ENCODE data around the gene YWHAQ. TPM values are rescaled to one million over a fixed set of nuclear protein-coding genes. Genes with fewer than 3 reads are reported as not detected.
A peak's percentile ranks its signal among the peaks of the same experiment; 100 is the strongest.

The YWHAQ gene
- total RNA-seq, 6 experiments from 2014 or later, result 70.4 to 105 (median 84.2) TPM

DNA sequence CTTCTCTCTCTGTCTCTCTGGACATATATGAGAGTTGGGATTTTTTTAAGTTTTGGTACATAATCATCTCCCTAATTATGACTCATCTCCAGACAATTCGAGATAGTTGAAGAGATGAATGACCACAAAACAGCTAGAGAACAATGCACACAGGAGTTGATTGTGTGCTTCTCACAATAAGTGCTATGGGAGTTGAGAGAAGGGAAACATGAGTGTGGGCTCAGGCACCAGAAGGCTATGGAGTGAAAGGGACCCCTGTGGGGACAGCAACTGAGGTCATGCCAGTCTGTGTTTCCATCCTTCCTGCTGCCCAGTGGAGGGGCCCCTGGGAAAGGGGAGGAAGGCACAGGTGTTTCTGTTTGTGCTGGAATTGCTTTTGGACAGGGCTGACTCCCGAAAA is 6.5 kb upstream of the YWHAQ start:
- no peak for DNase-seq
- Histone ChIP-seq H3K27ac (no peak overlapping the region), H3K36me3 (no peaks in the 10 kb centered on the region), H3K9me3 (no peaks in the 10 kb centered on the region), H3K4me1 (no peaks in the 10 kb centered on the region), H3K4me3 (no peak overlapping the region), H3K27me3 (no peaks in the 10 kb centered on the region)
- intact Hi-C loops (cut with DNase I), result no loop called here
- no peak for ATAC-seq
- 46% methylated on average over 1 of the region's 2 CpGs for WGBS (ENCODE audit: insufficient coverage, low coverage, low lambda C conversion rate, missing lambda C conversion rate)
- TF ChIP-seq, protein P1, sequence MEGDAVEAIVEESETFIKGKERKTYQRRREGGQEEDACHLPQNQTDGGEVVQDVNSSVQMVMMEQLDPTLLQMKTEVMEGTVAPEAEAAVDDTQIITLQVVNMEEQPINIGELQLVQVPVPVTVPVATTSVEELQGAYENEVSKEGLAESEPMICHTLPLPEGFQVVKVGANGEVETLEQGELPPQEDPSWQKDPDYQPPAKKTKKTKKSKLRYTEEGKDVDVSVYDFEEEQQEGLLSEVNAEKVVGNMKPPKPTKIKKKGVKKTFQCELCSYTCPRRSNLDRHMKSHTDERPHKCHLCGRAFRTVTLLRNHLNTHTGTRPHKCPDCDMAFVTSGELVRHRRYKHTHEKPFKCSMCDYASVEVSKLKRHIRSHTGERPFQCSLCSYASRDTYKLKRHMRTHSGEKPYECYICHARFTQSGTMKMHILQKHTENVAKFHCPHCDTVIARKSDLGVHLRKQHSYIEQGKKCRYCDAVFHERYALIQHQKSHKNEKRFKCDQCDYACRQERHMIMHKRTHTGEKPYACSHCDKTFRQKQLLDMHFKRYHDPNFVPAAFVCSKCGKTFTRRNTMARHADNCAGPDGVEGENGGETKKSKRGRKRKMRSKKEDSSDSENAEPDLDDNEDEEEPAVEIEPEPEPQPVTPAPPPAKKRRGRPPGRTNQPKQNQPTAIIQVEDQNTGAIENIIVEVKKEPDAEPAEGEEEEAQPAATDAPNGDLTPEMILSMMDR (IDR thresholded peaks at IDR 0.05), result no peak
- no peak for TF ChIP-seq POLR2A (IDR thresholded peaks at IDR 0.05)

DNA sequence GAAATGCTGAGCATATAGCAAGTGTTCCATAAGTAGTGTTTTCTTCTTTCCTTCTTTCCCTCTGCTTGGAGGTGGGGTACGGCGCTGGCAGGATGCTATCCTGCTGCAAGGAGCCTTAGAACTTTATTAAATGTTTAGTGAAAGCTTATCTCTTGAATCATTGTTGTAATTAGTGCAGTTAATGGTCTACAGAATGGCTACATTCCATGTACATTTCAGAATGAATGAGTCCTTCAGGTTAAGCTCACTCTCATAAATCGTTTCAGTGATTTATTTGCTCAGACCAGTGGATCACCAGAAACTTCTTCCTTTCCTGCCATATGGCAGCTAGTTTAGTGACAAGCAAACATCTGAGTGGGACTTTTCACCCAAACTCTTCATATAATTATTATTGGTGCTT is 3.3 kb upstream of the YWHAQ start:
- Histone ChIP-seq H3K9me3 (no peaks in the 10 kb centered on the region), H3K27me3 (no peaks in the 10 kb centered on the region), H3K36me3 (no peaks in the 10 kb centered on the region), H3K4me3 (no peak overlapping the region), H3K27ac (no peak overlapping the region), H3K4me1 (peaks cover 0 to 2% (median 0%) of the 10 kb centered on the region in 4 donors)
- ATAC-seq (no peak), DNase-seq (no peak)
- TF ChIP-seq POLR2A (IDR thresholded peaks at IDR 0.05), result no peak
- intact Hi-C loops (cut with DNase I), result no loop called here
- WGBS (ENCODE audit: insufficient coverage, low coverage, low lambda C conversion rate, missing lambda C conversion rate), result 69% methylated on average over 3 of the region's 3 CpGs

DNA sequence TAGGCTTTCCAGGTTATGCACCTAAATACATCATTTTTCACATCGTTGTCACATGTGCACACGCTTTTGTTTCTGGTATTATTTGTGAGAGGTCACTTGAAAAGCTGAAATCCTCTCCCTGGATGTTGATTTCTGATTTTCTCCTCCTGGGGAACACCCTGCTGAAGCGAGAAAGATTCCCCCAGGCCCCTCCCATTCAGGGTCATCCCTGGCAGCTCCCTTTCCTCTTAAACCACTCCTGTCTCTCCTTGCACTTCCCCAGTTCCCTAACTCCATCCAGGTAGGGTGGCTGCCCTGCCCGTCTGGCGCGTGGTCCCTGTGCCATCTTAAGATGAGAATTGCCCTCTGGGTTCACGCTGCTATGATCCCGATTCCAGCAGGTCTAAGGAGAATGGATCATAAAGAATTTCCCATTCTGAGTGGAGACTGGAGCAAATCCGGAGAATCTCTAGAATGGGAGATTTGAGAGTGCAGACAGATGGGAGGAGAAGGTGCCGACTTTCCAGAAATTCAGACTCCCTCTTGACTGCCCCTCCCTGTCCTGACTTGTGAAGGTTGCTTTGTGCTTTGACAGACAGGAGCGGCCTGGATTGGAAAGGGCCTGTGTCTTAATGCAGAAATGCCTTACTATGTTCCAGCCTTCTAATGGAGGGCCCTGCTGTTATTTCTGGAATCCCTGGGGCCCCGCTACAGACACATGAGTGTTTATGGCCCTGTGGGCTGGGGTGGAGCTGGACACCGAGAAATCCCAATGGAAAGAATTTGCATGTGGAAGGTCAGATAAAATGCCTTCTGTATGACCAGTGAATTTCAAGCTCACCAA is 1.3 kb upstream of the YWHAQ start:
- DNase-seq (no peak), ATAC-seq (no peak)
- TF ChIP-seq POLR2A (IDR thresholded peaks at IDR 0.05), result no peak
- TF ChIP-seq, protein P1 (IDR thresholded peaks at IDR 0.05), result no peak
- intact Hi-C loops (cut with DNase I), result no loop called here
- 82% methylated on average over 12 of the region's 13 CpGs for WGBS (ENCODE audit: insufficient coverage, low coverage, low lambda C conversion rate, missing lambda C conversion rate)
- Histone ChIP-seq H3K36me3 (no peaks in the 10 kb centered on the region), H3K4me1 (peaks cover 0 to 5% (median 0%) of the 10 kb centered on the region in 4 donors), H3K27ac (no peak overlapping the region), H3K27me3 (no peaks in the 10 kb centered on the region), H3K4me3 (no peak overlapping the region), H3K9me3 (no peaks in the 10 kb centered on the region)

DNA sequence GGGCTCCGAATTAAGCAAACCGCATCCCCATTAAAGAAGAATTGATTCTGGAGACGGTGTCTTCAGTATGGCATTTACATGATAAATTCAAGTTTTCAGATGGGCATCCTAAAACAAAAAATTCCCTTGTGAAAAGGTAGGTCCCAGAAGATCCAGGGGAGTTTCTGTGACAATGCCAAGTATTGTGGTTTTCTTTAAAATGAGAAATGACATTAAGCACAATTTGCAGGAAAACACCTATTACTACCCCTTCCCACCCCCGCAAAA is 689 bp upstream of the YWHAQ start:
- no peaks in the 10 kb centered on the region for H3K9me3 ChIP-seq
- peaks cover 0 to 5% (median under 1%) of the 10 kb centered on the region in 4 donors for H3K4me1 ChIP-seq
- no peak overlapping the region for H3K27ac ChIP-seq
- peak overlapping the region; percentile 46 to 85 (median 80) for H3K4me3 ChIP-seq
- ATAC-seq, result no peak
- DNase-seq, result no peak
- TF ChIP-seq POLR2A (IDR thresholded peaks at IDR 0.05), result no peak
- TF ChIP-seq, protein P1 (IDR thresholded peaks at IDR 0.05), result no peak
- no peaks in the 10 kb centered on the region for H3K27me3 ChIP-seq
- WGBS (ENCODE audit: insufficient coverage, low coverage, low lambda C conversion rate, missing lambda C conversion rate), result 10% methylated on average over 4 of the region's 4 CpGs
- no peaks in the 10 kb centered on the region for H3K36me3 ChIP-seq
- intact Hi-C loops (cut with DNase I), result no loop called here

DNA sequence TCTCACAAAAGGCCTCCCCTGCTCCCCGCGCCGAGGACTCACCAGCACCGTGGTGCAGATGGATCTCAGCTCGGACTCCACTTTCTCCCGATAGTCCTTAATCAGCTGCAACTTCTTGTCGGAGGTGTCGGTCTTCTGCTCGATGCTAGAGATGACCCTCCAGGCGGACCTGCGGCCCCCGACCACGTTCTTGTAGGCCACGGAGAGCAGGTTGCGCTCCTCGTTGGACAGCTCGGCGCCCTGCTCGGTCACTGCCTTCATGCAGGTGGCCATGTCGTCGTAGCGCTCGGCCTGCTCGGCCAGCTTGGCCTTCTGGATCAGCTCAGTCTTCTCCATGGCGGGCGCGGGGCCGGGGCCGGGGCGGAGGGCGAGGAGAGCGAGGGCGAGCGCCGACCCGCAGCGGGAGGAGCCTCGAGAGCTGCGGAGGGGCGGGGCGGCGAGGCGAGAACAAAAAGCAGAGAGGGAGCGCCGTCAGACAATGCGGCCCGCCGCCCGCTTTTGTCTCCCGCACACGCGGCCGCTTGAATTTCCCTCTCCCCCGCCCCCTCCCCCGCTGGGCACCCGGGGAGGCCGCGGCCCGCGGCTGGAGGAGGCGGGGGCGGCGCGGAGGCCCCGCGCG is 571 bp downstream of the YWHAQ start:
- intact Hi-C loops (cut with DNase I), result no loop called here
- no peaks in the 10 kb centered on the region for H3K9me3 ChIP-seq
- ATAC-seq (peak; percentile 55 to 71 (median 62)), DNase-seq (peak; percentile 79 to 82 (median 81))
- H3K4me1 ChIP-seq, result peaks cover 0 to 7% (median 3%) of the 10 kb centered on the region in 4 donors
- TF ChIP-seq, protein P1 (IDR thresholded peaks at IDR 0.05), result no peak
- TF ChIP-seq POLR2A (IDR thresholded peaks at IDR 0.05), result no peak
- H3K27me3 ChIP-seq, result no peaks in the 10 kb centered on the region
- H3K27ac ChIP-seq, result peak overlapping the region; percentile 63 to 81 (median 77)
- H3K36me3 ChIP-seq, result no peaks in the 10 kb centered on the region
- 2% methylated on average over 8 of the region's 67 CpGs for WGBS (ENCODE audit: insufficient coverage, low coverage, low lambda C conversion rate, missing lambda C conversion rate)
- H3K4me3 ChIP-seq, result peak overlapping the region; percentile 46 to 85 (median 80)
